Stimulated activated CD8-positive, alpha-beta memory T cell treated with anti-CD3 and anti-CD28 coated beads, Interleukin-7, amount 100 ng/mL, for 24 hours (primary cell): ENCODE data around the gene AURKB.
"Not testable (repeated sequence)": the region's sequence is repeated elsewhere in the genome, so short reads cannot be mapped to it uniquely, and the experiment has no call there.

Source experiments
- DNase-seq: peaks from one replicate; pipeline ENCODE4 v3.0.0-alpha.2; 2020; ENCODE audit warnings: low read depth

Gene AURKB

DNA sequence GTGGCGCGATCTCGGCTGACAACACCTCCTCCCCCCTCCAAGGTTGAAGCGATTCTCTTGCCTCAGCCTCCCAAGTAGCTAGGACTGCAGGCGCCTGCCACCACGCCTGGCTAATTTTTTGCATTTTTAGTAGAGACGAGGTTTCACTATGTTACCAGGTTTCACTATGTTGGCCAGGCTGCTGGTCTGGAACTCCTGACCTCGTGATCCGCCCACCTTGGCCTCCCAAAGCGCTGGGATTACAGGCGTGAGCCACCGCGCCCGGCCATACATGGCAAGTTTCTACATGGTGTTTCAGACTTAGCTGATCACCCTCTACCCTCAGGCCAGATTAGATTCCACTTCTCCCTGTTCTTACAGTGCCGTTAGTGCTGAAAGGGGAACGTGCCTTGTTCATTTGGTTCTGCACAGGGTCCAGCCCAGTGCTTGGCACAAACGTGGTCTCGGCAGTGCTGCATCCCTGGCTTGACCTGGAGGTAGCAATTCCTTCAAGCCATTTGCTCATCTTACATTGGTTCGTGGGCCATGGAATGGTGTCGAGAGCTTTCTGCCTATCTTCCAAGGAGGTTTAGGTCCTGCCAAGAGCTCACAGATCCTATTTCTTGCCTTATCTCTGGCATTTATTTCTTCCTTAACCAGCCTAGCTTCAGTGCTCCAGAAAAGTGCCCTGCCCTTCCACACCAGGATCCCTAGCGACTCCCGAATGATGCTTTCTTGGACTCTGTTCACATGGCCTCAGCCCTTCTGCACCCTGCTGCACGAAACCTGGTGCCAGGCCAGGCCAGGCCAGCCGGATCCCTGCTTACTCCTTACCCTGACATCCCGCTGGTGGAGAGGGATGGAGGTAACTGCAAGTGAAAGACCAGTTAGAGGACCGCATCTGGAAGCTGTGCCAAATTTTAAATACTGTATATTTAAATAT lies 14.8 kb upstream of the AURKB start:
- no peak for DNase-seq

- no peak for DNase-seq
Measured at GRCh38 chr17:8223356-8224126, 13.2 kb upstream of the AURKB start.

- DNase-seq, result peak; percentile 84
Measured at GRCh38 chr17:8222630-8223355, 12.4 kb upstream of the AURKB start.

GRCh38 chr17:8222380-8222629 lies 11.9 kb upstream of the AURKB start:
- DNase-seq, result no peak

- DNase-seq, result peak; percentile 73
Measured at GRCh38 chr17:8221663-8222379, 11.4 kb upstream of the AURKB start.

DNA sequence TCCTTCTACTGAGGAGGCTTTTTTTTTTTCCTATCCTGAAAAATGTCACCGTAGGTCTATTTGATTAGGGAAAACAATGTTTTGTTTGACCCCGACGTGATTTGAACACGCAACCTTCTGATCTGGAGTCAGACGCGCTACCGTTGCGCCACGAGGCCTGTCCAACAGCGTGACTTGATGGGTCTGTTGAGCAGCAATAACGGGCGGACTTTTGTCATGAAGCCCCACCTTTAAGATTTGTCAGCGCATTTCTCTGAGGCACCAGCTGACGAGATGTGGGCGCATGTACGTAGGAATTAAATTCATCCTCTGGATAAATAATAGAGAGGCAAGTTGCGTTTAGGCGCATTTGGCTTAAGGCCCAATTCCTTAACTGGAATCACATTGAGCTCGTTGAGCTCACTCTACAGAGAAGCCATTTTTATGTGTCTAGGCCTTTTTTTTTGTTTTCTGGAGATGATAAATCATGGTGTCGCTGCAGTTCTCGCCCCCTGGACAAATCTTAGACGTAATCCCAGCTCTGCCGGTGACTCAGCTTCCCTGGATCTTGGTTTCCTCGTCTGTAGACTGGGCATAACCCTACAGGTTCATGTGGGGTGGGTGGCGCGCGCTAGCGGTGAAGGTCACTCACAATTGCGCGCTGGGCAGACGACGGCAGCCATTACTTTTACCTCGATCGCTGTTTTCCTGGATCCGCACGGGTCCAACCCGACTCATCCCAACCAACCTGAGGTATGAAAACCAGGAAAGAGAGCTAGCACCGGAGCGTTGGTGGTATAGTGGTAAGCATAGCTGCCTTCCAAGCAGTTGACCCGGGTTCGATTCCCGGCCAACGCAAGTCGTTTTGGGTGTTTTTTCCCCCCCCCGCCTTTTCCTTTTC lies 10.6 kb upstream of the AURKB start:
- DNase-seq, result peak; percentile 93

GRCh38 chr17:8214000-8214399 lies 3.6 kb upstream of the AURKB start:
- DNase-seq, result not testable (repeated sequence)

DNA sequence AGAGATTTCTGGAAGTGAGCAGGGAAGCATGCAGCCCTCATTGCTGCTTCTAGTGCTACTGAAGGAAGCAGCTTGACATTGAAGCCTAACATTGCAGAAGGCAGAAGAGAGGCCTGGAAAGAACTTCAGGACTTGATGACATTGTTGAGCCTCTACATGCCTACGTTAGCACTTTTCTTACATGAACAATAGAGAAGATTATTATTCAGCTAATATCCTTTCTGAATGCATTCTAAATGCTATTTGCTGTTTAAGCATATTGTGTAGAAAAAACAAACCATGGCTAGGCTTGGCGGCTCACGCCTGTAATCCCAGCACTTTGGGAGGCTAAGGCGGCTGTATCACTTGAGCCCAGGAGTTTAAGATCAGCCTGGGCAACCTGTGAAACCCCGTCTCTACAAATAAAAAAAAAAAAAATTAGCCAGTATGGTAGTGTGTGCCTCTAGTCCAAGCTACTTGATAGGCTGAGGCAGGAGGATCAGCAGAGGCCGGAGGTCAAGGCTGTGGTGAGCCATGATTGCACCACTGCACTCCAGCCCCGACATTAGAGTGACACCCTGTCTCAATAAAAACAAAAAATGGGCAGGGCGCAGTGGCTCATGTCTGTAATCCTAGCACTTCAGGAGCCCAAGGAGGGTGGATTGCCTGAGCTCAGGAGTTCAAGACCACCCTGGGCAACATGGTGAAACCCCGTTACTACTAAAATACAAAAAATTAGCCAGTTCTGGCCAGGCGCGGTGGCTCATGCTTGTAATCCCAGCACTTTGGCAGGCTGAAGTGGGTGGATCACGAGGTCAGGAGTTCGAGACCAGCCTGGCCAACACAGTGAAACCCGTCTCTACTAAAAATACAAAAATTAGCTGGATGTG lies 2.2 kb upstream of the AURKB start:
- no peak for DNase-seq

DNA sequence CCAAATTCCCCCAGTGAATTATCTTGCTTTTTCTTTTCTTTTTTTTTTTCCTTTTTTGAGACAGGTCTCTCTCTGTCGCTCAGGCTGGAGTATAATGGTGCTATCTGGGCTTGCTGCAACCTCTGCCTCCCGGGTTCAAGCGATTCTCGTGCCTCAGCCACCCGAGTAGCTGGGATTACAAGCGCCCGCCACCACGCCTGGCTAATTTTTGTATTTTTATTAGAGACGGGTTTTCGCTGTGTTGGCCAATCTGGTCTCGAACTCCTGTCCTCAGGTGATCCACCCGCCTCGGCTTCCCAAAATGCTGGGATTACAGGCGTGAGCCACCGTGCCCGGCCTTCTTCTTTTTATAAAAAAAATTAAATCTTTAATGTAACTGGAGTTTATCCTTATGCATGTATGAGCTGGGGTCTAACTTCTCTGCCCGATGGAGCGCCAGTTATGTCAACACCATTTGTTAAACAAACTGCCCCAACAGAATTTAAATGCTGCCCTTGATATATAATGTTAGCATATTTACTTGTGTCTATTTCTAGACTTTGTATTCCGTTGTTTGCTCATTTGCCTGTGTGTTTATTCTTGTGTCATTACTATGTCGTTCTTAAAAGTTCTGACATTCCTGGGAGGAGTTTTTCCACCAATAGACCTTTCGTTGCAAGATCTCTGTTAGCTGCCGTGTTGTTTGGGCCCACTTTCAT lies 535 bp upstream of the AURKB start:
- no peak for DNase-seq

- no peak for DNase-seq
Measured at GRCh38 chr17:8206536-8206935, 3.8 kb downstream of the AURKB start.

GRCh38 chr17:8204761-8205555 lies 5.4 kb downstream of the AURKB start:
- no peak for DNase-seq

DNA sequence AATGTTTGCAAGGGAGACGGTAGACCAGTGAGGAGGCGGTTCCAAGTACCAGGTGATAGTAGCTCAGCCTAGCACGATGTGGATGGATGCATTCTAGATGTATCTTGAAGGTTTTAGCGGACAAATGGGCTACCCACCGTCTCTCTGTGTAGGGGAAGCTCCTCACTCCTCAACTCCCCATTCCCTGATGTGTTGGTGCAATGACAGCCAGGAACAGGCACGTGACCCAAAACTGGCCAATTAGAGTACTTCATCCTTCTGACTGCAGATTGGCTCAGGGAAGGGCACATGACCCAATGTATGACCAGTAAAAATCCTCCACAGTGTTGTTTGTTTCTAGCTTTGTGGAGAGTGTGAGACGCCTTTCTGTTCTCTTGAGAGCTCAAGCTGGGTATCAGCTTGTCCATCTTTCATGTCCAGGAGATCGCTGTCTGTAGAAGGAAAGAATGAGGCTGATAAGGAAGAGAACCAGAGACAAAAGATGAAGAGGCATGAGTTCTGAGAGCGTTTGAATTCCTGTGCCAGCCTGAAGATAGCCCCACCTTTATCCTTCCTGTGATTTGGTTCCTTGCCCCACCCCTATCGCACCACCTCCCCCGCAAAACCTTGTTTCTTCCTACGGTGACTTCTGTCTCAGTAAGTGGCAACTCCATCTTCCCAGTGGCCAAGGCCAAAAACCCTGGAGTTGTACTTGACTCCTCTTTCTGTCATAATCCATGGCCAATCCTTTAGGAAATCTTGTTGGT lies 18.1 kb downstream of the AURKB start:
- DNase-seq, result no peak

DNA sequence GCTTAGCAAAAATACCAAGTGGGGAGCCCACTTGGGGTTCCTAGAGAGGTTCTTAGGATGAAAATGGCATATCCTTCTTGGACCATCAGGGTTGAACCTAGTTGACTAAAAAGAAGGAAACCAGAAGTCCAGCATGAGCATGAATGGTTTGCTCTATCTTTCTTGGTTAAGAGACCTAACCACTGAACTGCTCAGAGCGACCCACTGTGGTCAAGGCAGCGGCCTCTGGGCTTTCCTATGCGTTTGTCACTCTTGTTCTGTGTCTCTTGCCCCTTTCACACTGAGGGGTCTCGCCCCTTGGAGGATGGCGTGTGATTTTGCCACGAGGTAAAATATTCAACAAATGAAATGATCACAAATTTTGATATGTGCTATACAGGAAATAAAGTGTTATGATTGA lies 19.9 kb downstream of the AURKB start:
- DNase-seq, result no peak

- DNase-seq, result peak; percentile 88
Measured at GRCh38 chr17:8189711-8190477, 20.5 kb downstream of the AURKB start, which contains the start of gene BORCS6. BORCS6 (minus strand) TSS chr17:8190180; CDS start chr17:8190140, 40 bp downstream.

- DNase-seq, result no peak
Measured at GRCh38 chr17:8189041-8189710, 21.2 kb downstream of the AURKB start.

DNA sequence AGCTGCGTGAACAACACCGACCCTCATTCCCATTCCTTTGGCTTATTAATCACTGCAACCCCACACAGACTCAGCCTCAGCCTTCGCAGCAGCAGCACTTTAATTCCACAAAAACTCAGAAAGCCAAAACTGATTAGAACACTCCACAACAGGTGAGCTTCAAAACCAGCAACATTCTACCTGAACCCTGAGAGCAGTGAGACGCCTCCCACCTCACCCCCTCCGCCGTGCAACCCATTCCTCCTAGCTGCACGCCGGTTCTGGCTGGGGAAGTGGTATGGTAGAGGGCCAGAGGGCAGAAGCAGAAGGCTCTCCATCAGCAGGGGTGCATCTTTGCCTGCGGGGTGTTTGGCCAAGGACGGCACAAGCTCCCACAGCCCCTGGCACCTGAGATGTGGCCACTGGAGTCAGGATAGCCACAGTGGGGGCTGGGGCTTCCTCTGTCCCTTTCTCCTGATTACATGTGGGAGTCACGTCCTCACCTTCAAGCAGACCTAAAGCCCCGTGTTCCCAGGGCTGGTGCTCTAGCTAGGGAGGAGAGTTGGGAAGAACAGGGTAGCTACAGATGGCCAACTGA lies 22.0 kb downstream of the AURKB start:
- DNase-seq, result no peak
